PC-3 (cell line): ENCODE results near the gene TBX6.

Source experiments
- CTCF ChIP-seq: fragments of 300-600 bp; sonication (generic); conservative IDR thresholded peaks from 2 replicates; pipeline ENCODE4 v1.5.1; 2017; ENCODE audit warnings: antibody characterized with exemption, low read depth, mild to moderate bottlenecking, low read length
- EZH2 ChIP-seq: fragments of 300-600 bp; sonication (generic); IDR thresholded peaks from one replicate; pipeline ENCODE4 v1.6.1; 2017; ENCODE audit warnings: antibody characterized with exemption, mild to moderate bottlenecking, low read length; ENCODE audit not compliant: unreplicated experiment
- EZH2phosphoT487 ChIP-seq: fragments of 300-600 bp; sonication (generic); IDR thresholded peaks from 2 replicates; pipeline ENCODE4 v1.6.1; 2018; ENCODE audit warnings: mild to moderate bottlenecking, antibody characterized with exemption, low read length, borderline replicate concordance

DNA sequence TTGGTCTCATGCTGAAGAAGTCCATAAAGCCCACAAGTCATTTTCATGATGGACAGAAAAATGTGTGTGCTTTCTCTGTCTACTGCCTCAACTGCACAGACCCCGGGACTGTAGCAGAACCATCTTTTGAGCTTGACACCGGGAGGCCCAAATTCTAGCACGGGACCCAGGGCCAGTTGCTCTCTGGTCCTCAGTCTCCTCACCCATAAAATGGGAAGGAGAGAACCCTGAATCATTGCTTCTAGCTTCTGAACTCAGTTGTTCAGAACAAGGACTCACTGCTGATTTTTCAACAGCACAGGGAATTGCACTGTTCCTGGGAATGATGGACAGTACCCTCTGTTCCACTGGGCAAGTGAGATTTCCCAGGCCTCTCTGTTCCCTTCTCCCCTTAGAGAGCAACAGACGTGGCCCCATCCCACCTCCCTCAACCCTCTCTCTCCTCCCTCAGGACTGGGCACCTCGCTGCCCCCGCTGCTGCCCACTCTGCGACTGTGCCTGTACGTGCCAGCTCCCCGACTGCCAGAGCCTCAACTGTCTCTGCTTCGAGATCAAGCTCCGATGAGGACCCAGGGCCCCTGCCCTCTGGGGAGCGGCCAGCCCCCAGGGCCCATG is 28.3 kb downstream of the TBX6 start:
- TF ChIP-seq CTCF: no peak
- TF ChIP-seq EZH2phosphoT487: no peak
- no peak for TF ChIP-seq EZH2
